HEK293T (cell line): ENCODE results near the gene FAM120AOS.

ENCODE experiments used
- ARNT ChIP-seq: fragments of 450-650 bp; IDR thresholded peaks from 2 replicates; pipeline ENCODE4 v1.6.1; 2017; ENCODE audit warnings: mild to moderate bottlenecking
- BHLHE40 ChIP-seq: fragments of 450-650 bp; IDR thresholded peaks from 2 replicates; pipeline ENCODE4 v1.6.1; 2016; ENCODE audit warnings: mild to moderate bottlenecking, moderate library complexity, borderline replicate concordance
- CTBP1 ChIP-seq: fragments of 450-650 bp; IDR thresholded peaks from 2 replicates; pipeline ENCODE4 v1.6.1; 2016; ENCODE audit warnings: borderline replicate concordance
- ELF4 ChIP-seq: fragments of 450-650 bp; IDR thresholded peaks from 2 replicates; pipeline ENCODE4 v1.6.1; 2017; ENCODE audit warnings: antibody characterized with exemption
- FOXK2 ChIP-seq: fragments of 450-650 bp; IDR thresholded peaks from 2 replicates; pipeline ENCODE4 v1.6.1; 2016; ENCODE audit warnings: mild to moderate bottlenecking
- FOXM1 ChIP-seq: fragments of 450-650 bp; IDR thresholded peaks from 2 replicates; pipeline ENCODE4 v1.6.1; 2017; ENCODE audit warnings: mild to moderate bottlenecking, borderline replicate concordance
- HDGF ChIP-seq: fragments of 450-650 bp; IDR thresholded peaks from 2 replicates; pipeline ENCODE4 v1.6.1; 2017; ENCODE audit warnings: antibody characterized with exemption, borderline replicate concordance
- L3MBTL2 ChIP-seq: fragments of 450-650 bp; conservative IDR thresholded peaks from 2 replicates; pipeline ENCODE4 v1.6.1; 2016; ENCODE audit warnings: mild to moderate bottlenecking
- LEF1 ChIP-seq: fragments of 450-650 bp; IDR thresholded peaks from 2 replicates; pipeline ENCODE4 v1.6.1; 2017; ENCODE audit warnings: mild to moderate bottlenecking, borderline replicate concordance
- NFRKB ChIP-seq: fragments of 450-650 bp; IDR thresholded peaks from 2 replicates; pipeline ENCODE4 v1.6.1; 2016; ENCODE audit warnings: mild to moderate bottlenecking, moderate library complexity
- SP1 ChIP-seq: fragments of 450-650 bp; IDR thresholded peaks from 2 replicates; pipeline ENCODE4 v1.6.1; 2017
- SUZ12 ChIP-seq: fragments of 450-650 bp; IDR thresholded peaks from 2 replicates; pipeline ENCODE4 v1.6.1; 2016; ENCODE audit warnings: mild to moderate bottlenecking
- TARDBP ChIP-seq: fragments of 450-650 bp; IDR thresholded peaks from 2 replicates; pipeline ENCODE4 v1.6.1; 2016
- ZNF384 ChIP-seq: fragments of 450-650 bp; IDR thresholded peaks from 2 replicates; pipeline ENCODE4 v1.6.1; 2016

GRCh38 chr9:93467462-93467861 is 14.1 kb upstream of the FAM120AOS start:
- TF ChIP-seq SP1 (no peak), ARNT (no peak), LEF1 (no peak), BHLHE40 (no peak), FOXM1 (no peak), CTBP1 (no peak), FOXK2 (no peak), HDGF (no peak), SUZ12 (no peak), L3MBTL2 (no peak), ELF4 (no peak), TARDBP (no peak), NFRKB (no peak), ZNF384 (no peak)
